Measurements from ENCODE around the gene PKNOX1.

- no peak for TF ChIP-seq PPARA (CRISPR knock-in tag; IDR thresholded peaks at IDR 0.05; ENCODE audit: borderline replicate concordance)
- TF ChIP-seq SNAI2 (CRISPR knock-in tag; IDR thresholded peaks at IDR 0.05) = no peak
- no peak for TF ChIP-seq RARB (CRISPR knock-in tag; IDR thresholded peaks at IDR 0.05)
- TF ChIP-seq ZC3H10 (CRISPR knock-in tag; IDR thresholded peaks at IDR 0.05) = no peak
- no peak for TF ChIP-seq ISL1 (CRISPR knock-in tag; IDR thresholded peaks at IDR 0.05)
- TF ChIP-seq ZFP30 (CRISPR knock-in tag; IDR thresholded peaks at IDR 0.05) = no peak
- no peak for TF ChIP-seq PATZ1 (CRISPR knock-in tag; IDR thresholded peaks at IDR 0.05; ENCODE audit: borderline replicate concordance)
- no peak for TF ChIP-seq OSR1 (CRISPR knock-in tag; IDR thresholded peaks at IDR 0.05)
- no peak for TF ChIP-seq ZFP3 (CRISPR knock-in tag; IDR thresholded peaks at IDR 0.05)
- TF ChIP-seq POU6F1 (CRISPR knock-in tag; IDR thresholded peaks at IDR 0.05; ENCODE audit: borderline replicate concordance, low read depth) = no peak
Measured at GRCh38 chr21:42991992-42992740, 17.8 kb downstream of the PKNOX1 start.
